ENCODE data around the gene RBMS3.

DNA sequence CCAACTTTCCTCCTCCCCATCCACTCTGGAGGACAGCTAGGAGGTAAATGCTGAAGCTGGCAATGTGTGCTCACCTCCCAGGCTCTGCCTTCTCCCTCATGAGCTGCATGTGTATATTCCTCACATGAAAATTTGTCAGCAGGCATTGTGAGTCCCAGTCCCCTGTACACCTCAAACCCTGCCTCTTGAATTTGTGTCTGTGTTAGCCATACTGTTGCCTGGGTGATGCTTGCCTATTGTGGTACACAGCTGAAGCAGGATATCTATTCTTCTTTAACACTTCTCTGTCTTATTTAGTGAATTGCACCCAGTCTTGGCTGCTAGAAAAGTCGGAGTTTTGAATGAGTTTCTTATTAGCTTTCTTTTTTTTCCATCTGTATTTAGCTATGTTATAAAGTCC is 739.5 kb downstream of the RBMS3 start:
- TF ChIP-seq CTCF (IDR thresholded peaks at IDR 0.05) (no peak), POLR2A (IDR thresholded peaks at IDR 0.05) (no peak)
